Fibroblast of lung (primary cell): ENCODE results near the gene GRB2. TPM values are rescaled to one million over a fixed set of nuclear protein-coding genes. Genes with fewer than 3 reads are reported as not detected.

Experiments
- DNase-seq, 2 donors: peaks; one replicate each; pipeline versions ENCODE4 v3.0.0 to v3.0.0-alpha.2; 2010; ENCODE audit warnings: low read depth in 2 of 2
- H2AFZ ChIP-seq: 2 replicates; pipeline ENCODE4 v1.5.1; 2012; ENCODE audit warnings: low read length, control low read depth, inconsistent platforms
- H3K27ac ChIP-seq: 2 replicates; pipeline ENCODE4 v1.5.1; 2011; ENCODE audit warnings: low read length, control low read depth; ENCODE audit not compliant: insufficient read depth
- H3K27me3 ChIP-seq: 2 replicates; pipeline ENCODE4 v1.5.1; 2011; ENCODE audit warnings: mild to moderate bottlenecking, low read length; ENCODE audit not compliant: control insufficient read depth, insufficient read depth
- H3K36me3 ChIP-seq: 2 replicates; pipeline ENCODE4 v1.5.1; 2011; ENCODE audit warnings: low read length; ENCODE audit not compliant: control insufficient read depth, insufficient read depth
- H3K4me1 ChIP-seq: 2 replicates; pipeline ENCODE4 v1.5.1; 2011; ENCODE audit warnings: low read length; ENCODE audit not compliant: control insufficient read depth, insufficient read depth; ENCODE audit errors: extremely low read depth
- H3K4me2 ChIP-seq: 2 replicates; pipeline ENCODE4 v1.5.1; 2011; ENCODE audit warnings: low read length, control low read depth; ENCODE audit not compliant: insufficient read depth; ENCODE audit errors: extremely low read depth
- H3K4me3 ChIP-seq, 4 experiments: fragments of 200-600 bp in 1 of 4; sonication (generic) in 1 of 4; replicated peaks in 1 of 4; 2 replicates each; pipeline ENCODE4 v1.5.1; 2011 to 2016; ENCODE audit warnings: low read length in 4 of 4, low read depth in 3 of 4, mild to moderate bottlenecking in 3 of 4, control low read depth in 2 of 4, inconsistent platforms in 1 of 4, mixed read lengths in 1 of 4; ENCODE audit not compliant: insufficient read depth in 1 of 4; ENCODE audit errors: control extremely low read depth in 1 of 4
- H3K79me2 ChIP-seq: 2 replicates; pipeline ENCODE4 v1.5.1; 2012; ENCODE audit warnings: mild to moderate bottlenecking, low read length, inconsistent platforms; ENCODE audit not compliant: control insufficient read depth, insufficient read depth
- H3K9ac ChIP-seq: 2 replicates; pipeline ENCODE4 v1.5.1; 2011; ENCODE audit warnings: mild to moderate bottlenecking, low read length, control low read depth; ENCODE audit not compliant: insufficient read depth
- H3K9me3 ChIP-seq: 2 replicates; pipeline ENCODE4 v1.5.1; 2012; ENCODE audit warnings: low read depth, low read length; ENCODE audit not compliant: control insufficient read depth, insufficient read depth
- H4K20me1 ChIP-seq: 2 replicates; pipeline ENCODE4 v1.5.1; 2011; ENCODE audit warnings: low read length; ENCODE audit not compliant: control insufficient read depth, insufficient read depth; ENCODE audit errors: extremely low read depth
- CTCF ChIP-seq, 2 donors: IDR thresholded peaks in 1 of 2; conservative IDR thresholded peaks in 1 of 2; 1 replicate in 1 of 2; 2 replicates in 1 of 2; pipeline ENCODE4 v1.5.1; 2011 to 2012; ENCODE audit warnings: low read length in 2 of 2, control low read depth in 1 of 2, inconsistent platforms in 1 of 2, low read depth in 1 of 2, mild to moderate bottlenecking in 1 of 2
- EZH2 ChIP-seq: IDR thresholded peaks from 2 replicates; pipeline ENCODE4 v1.5.1; 2012; ENCODE audit warnings: low read length, control low read depth, mild to moderate bottlenecking; ENCODE audit errors: missing control alignments
- polyA plus RNA-seq, 2 donors: library from polyadenylated mRNA; depleted of rRNA in 1 of 2; stranded (reverse) in 1 of 2; unstranded in 1 of 2; fragments of >200 nt; gene quantifications; 2 replicates each; pipeline ENCODE4 v1.2.1, GENCODE V29; 2011 to 2012; ENCODE audit warnings: missing spikeins in 1 of 2
- total RNA-seq: library from RNA; depleted of rRNA; stranded (reverse); fragments of >200 nt; gene quantifications from 2 replicates; pipeline ENCODE4 v1.2.1, GENCODE V29; 2014

Gene GRB2
- total and polyA plus RNA-seq, 2 donors (not counting 1 experiment from before 2014, with no cell fraction given): 68.9 to 69.7 TPM

GRCh38 chr17:75390982-75391381 is 14.5 kb downstream of the GRB2 start:
- DNase-seq: peak; percentile 61 to 67
- no peaks in the 10 kb centered on the region for H4K20me1 ChIP-seq
- H3K4me2 ChIP-seq: peak overlapping the region; percentile 27
- no peak for TF ChIP-seq EZH2
- TF ChIP-seq CTCF (conservative IDR thresholded peaks at IDR 0.05 in 1 of 2, IDR thresholded peaks at IDR 0.05 in 1 of 2; ENCODE audit: low read depth in 1 of 2, low read length in 2 of 2): no peak
- no peak overlapping the region for H2AFZ ChIP-seq
- H3K4me1 ChIP-seq: peaks cover 2% of the 10 kb centered on the region
- H3K27me3 ChIP-seq: no peaks in the 10 kb centered on the region
- no peak overlapping the region for H3K27ac ChIP-seq
- no peaks in the 10 kb centered on the region for H3K9me3 ChIP-seq
- peak overlapping the region in 1 of 4 experiments; percentile 5 for H3K4me3 ChIP-seq
- no peaks in the 10 kb centered on the region for H3K36me3 ChIP-seq
- no peak overlapping the region for H3K9ac ChIP-seq
- H3K79me2 ChIP-seq: peaks cover 82% of the 10 kb centered on the region

GRCh38 chr17:75388476-75389030 is 16.9 kb downstream of the GRB2 start:
- H3K9me3 ChIP-seq: no peaks in the 10 kb centered on the region
- TF ChIP-seq CTCF (conservative IDR thresholded peaks at IDR 0.05 in 1 of 2, IDR thresholded peaks at IDR 0.05 in 1 of 2; ENCODE audit: low read depth in 1 of 2, low read length in 2 of 2) (no peak), EZH2 (no peak)
- no peak overlapping the region for H3K27ac ChIP-seq
- H4K20me1 ChIP-seq: no peaks in the 10 kb centered on the region
- H3K79me2 ChIP-seq: peaks cover 80% of the 10 kb centered on the region
- no peak overlapping the region for H3K4me2 ChIP-seq
- H3K4me1 ChIP-seq: no peaks in the 10 kb centered on the region
- H3K36me3 ChIP-seq: no peaks in the 10 kb centered on the region
- no peak overlapping the region for H3K4me3 ChIP-seq
- H2AFZ ChIP-seq: no peak overlapping the region
- H3K27me3 ChIP-seq: no peaks in the 10 kb centered on the region
- no peak overlapping the region for H3K9ac ChIP-seq
- no peak for DNase-seq

GRCh38 chr17:75387771-75388170 is 17.7 kb downstream of the GRB2 start:
- H3K4me2 ChIP-seq: no peak overlapping the region
- no peaks in the 10 kb centered on the region for H4K20me1 ChIP-seq
- H3K4me3 ChIP-seq: no peak overlapping the region
- TF ChIP-seq CTCF (conservative IDR thresholded peaks at IDR 0.05 in 1 of 2, IDR thresholded peaks at IDR 0.05 in 1 of 2; ENCODE audit: low read depth in 1 of 2, low read length in 2 of 2): no peak
- TF ChIP-seq EZH2: no peak
- H3K4me1 ChIP-seq: no peaks in the 10 kb centered on the region
- H3K27me3 ChIP-seq: no peaks in the 10 kb centered on the region
- H3K27ac ChIP-seq: no peak overlapping the region
- no peak overlapping the region for H3K9ac ChIP-seq
- no peaks in the 10 kb centered on the region for H3K9me3 ChIP-seq
- H2AFZ ChIP-seq: no peak overlapping the region
- no peaks in the 10 kb centered on the region for H3K36me3 ChIP-seq
- no peak for DNase-seq
- H3K79me2 ChIP-seq: peaks cover 77% of the 10 kb centered on the region
